Measurements from ENCODE around the gene MMP3.

The MMP3 gene

GRCh38 chr11:102788334-102788995 is 54.9 kb downstream of the MMP3 start:
- no peak for DNase-seq (ENCODE audit: low read depth)
